NCI-H226 (cell line): ENCODE results near the gene TNNC2.
A peak's percentile ranks its signal among the peaks of the same experiment; 100 is the strongest.

Experiments used
- DNase-seq: peaks from one replicate; pipeline ENCODE4 v3.0.0-alpha.2; 2015

TNNC2 gene

DNA sequence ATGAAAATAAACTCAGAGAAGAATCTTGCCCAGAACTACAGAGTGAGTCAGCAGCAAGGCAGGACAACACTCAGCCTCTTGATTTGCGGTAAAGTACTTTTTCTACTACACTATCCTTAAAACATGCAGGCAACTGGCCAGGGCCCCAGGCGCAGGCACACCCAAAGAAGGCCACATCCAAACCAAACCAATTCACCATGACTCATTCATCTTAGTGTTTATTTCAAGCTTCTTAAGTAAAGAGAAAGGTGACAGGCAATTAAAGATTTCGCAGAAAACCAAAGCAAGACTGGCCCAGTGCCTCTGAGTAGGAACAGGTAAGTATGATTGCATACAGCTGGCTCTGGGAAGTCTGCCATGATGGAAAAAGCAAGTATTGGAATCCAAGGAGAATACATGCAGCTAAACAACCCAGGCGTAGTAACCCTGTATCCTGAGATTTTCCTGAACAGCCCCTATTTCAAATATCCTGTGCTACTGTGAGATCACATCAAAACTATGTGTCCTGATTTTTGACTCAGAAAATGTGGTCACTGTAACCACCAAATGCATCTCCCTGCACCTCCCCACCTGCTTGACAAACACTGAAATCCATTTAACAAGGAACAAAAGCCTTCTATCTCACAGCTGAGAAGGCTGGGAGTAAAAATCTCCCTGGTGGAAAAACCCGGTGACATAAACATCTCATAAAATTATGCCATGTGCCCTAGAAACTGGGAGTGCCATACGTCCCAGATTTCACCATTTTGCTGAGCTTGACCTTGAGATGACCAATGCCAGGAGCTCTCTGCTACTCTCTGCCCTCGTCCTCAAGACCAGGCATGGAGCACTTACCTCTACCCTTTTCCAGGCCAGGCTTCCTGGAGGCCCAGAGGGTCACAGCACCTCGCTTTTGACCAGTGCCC lies 47.8 kb downstream of the TNNC2 start:
- peak; percentile 97 for DNase-seq

DNA sequence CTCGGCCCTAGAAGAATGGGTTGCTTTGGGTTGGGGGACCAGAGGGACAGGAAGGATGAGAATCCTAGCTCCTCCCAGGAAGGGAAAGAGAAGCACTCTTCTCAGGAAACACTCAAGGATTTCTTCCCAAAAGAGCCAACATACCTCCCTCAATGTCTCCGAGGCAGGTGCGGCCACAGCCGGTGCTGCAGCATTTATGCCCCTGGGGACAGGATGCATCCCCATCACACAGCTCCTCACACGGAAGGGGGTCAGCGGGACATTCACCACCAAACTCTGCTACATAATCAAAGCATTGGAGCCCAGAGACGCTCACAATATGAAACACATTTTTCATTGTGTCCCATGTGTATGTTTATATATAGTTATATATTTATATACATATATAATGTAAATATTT lies 50.2 kb downstream of the TNNC2 start:
- no peak for DNase-seq

DNA sequence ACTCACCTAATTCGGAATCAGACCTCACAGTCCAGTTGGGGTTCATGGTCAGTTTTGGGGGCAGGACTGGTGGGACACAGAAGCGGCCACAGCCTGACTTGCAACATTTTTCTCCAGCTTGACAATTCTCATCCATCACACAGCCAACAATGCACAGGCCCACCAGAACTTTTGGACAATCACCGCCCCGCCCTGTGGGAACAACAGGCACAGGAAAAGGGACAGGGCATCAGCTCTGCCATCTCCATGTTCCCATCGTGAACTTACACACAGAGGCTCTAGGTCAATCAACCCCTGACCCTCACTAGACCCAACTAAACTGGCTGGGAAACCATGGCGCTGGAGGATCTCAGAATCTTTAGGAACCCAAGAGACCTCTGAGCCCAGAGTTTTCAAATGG lies 51.7 kb downstream of the TNNC2 start:
- DNase-seq, result no peak

DNA sequence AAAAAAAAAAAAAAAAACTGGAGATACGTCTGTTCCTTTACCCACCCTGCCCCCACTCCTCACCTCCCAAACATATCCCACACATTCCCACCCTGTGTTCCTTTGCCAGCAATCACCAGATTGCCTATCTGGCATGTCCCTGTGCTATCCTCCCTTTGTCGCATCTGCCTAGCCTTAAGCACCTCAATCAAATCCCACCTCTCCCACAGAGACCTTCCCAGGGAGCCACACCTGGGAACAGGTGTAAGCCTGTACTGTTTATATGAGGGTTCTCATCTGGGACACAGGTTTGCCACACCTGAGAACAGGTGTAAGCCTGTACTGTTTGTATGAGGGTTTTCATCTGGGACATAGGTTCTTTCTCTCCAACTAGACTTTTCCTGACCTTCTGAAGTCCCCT lies 52.2 kb downstream of the TNNC2 start:
- DNase-seq, result no peak
